Renal pelvis (tissue), 4 donors: Measurements from ENCODE around the gene PAX2. TPM values are rescaled to one million over a fixed set of nuclear protein-coding genes. Genes with fewer than 3 reads are reported as not detected.
A peak's percentile ranks its signal among the peaks of the same experiment; 100 is the strongest.

Source experiments
- DNase-seq: peaks from one replicate; pipeline ENCODE4 v3.0.0-alpha.2; 2013
- polyA plus RNA-seq, 3 donors: library from polyadenylated mRNA; unstranded; fragments of 120-200 nt; gene quantifications; one replicate each; pipeline ENCODE4 v1.2.1, GENCODE V29; 2013; ENCODE audit not compliant: insufficient read length in 3 of 3

Gene PAX2
- polyA plus RNA-seq, 3 donors = 175 to 250 (median 236) TPM

GRCh38 chr10:100838986-100839385 lies 93.6 kb downstream of the PAX2 start:
- no peak for DNase-seq

GRCh38 chr10:100841528-100841927 lies 96.1 kb downstream of the PAX2 start:
- DNase-seq = no peak

GRCh38 chr10:100847440-100847839 lies 102.1 kb downstream of the PAX2 start:
- DNase-seq = no peak

GRCh38 chr10:100848770-100849169 lies 103.4 kb downstream of the PAX2 start:
- DNase-seq = no peak

DNA sequence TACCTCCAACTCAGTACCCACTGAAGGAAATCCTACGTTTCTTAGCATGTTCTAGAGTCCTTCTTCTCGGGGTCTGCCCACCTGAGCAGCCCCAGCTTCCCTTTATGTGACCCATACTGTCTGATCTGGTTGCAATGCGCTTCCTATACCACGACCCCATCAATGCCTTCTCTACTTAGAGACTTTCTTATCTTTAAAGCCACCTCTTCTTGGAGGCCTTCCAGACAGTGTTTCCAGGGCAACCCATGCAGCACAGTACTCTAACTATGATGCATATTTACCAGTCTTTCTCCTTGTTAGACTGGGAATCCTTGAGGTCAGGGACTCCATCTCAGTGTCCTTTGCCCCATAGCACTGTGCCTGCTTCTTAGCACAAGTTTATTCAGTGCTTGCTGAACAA lies 112.9 kb downstream of the PAX2 start:
- DNase-seq = no peak

DNA sequence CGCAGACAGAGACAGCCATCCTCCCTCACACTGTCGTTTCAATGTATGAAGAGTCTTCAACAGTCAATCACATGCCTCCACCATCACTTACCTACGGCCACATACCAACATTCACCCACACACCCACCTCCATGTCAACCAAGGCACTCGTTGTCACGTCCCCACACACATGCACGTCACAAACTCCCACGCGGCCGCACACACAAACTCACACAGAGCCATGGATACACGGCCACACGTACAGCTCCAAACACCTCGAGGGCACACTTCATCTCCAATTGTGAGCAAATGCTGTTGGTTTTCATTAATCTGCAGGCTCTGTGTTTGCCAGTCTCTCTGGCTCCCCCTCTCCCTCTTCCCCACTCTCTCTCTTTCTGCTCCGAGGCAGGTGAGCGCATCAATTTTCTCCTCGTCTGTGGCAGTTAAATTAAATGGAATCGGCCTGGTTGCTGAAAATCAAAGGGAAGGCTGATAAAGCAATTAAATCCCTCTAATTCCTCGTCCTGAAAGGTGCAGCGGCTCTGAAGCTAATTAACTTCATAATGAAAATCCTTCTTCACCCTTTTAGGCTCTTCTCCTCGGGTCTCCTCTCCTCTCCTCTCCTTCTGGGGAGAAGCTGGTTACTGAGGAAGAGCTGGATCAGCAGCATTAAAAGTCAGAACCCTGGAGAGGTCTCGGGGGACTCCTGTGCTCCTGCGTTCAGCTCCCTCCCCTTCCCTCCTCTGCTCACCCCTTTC lies 113.5 kb downstream of the PAX2 start:
- DNase-seq = no peak

- DNase-seq = no peak
Measured at GRCh38 chr10:100859484-100859763, 114.0 kb downstream of the PAX2 start.

DNA sequence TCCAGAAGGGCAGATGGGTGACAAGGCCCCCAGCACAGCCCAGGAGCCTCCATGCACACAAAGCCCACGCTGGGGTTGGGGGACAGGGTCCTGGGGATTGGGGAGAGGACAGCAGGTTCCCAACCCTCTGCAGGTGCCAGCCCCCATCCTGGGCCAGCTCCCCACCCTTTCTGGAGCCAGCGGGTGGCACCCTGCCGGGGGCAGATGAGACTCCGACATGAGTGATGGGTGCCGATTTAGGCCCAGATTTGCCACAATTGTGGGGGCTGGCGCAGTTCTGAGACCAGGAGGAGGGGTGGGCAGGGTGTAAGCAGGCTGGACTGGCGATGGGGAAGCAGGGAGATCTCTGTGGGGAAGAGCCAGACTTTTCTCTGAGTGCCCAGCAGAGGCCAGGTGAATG lies 118.1 kb downstream of the PAX2 start:
- no peak for DNase-seq

GRCh38 chr10:100864036-100864885 lies 118.9 kb downstream of the PAX2 start:
- DNase-seq = no peak

GRCh38 chr10:100864978-100865377 lies 119.6 kb downstream of the PAX2 start:
- no peak for DNase-seq

- DNase-seq = no peak
Measured at GRCh38 chr10:100866010-100866409, 120.6 kb downstream of the PAX2 start.

DNA sequence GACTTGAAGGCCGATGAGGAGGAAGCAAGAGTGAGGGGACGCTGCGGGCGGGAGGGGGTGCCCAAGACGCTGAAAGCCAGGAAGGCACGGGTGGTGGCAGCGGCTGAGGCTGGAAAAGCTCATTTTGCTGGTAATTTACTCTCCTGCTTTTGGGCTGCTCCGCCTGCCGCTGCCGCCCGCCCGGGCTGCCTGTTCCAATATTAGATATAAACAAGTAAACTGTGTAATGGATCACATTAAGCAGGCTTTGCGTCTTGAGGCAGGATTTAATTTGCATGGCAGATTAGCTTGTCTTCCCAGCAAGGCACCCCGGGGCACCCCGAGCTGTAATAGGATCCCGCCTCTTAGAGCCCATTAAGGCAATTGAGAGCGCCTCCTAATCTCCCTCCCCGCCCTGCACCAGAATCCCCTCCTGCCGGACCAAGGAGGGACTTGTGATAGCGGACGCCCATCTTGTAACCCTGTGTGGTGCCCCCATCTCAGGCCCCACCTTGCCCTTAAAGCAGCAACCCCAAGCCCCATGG lies 121.3 kb downstream of the PAX2 start:
- no peak for DNase-seq

DNA sequence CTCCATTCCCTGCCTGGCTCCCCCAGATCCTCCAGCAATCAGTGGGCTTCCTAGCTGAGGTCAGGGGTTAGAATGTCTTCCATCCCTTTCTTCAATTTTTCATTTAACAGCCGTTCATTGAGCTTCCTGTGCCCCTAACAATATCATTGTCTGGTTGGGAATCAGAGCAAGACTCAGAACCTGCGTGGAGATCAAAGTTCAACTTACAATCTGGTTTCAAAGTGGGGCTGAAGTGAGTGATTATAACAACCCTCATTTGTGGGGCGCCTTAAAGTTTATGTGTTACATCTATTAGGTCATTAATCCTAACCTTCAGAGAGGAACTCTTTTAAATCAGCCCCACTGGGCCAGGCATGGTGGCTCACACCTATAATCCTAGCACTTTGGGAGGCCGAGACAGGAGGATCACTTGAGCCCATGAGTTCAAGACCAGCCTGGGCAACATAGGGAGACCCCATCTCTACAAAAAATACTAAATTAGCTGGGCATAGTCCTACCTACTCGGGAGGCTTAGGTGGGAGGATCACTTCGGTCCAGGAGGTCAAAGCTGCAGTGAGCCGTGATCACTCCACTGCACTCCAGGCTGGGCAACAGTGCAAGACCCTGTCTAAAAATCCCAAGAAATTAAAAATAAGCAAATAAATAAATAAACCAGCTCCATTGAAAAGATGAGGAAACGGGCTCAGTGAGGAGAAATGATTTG lies 122.0 kb downstream of the PAX2 start:
- DNase-seq = no peak

DNA sequence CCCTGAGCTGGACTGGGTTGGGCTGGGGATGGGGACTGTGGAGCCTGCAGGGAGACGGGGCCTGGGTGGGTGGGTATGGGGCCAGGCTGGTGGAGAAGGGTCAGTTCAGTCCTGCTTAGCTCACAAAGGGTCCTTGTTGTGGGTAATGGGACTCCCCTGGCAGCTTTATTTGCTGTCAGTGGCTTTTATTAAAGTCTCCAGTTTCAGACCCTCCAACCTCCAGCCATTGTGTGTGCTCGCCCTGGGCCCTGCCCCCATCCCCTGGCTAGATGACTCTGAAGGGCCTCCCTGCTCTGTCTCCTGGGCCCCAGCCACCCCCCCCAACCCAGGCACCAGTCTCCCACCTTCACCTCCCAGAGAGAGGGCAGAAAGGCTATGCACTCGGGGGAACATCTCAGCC lies 123.0 kb downstream of the PAX2 start:
- no peak for DNase-seq

DNA sequence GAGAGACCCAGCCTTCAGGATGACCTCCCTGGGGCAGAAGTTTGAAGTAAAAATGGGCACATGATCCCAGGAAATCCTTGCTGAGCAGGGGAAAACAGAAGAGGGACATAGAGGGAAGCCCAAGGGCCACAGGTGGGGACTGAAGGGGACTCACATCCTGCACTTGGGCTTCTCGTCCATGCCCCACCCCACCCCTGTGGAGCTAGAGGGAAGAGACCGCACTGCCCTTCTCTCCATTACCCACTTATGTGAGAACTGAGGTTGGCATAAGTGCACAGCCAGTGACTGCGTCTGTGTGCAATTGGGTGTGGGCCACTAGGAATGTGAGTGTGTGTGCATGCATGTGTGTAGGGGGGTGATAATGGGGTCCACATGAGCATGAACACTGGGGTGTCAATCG lies 124.0 kb downstream of the PAX2 start:
- DNase-seq = no peak

DNA sequence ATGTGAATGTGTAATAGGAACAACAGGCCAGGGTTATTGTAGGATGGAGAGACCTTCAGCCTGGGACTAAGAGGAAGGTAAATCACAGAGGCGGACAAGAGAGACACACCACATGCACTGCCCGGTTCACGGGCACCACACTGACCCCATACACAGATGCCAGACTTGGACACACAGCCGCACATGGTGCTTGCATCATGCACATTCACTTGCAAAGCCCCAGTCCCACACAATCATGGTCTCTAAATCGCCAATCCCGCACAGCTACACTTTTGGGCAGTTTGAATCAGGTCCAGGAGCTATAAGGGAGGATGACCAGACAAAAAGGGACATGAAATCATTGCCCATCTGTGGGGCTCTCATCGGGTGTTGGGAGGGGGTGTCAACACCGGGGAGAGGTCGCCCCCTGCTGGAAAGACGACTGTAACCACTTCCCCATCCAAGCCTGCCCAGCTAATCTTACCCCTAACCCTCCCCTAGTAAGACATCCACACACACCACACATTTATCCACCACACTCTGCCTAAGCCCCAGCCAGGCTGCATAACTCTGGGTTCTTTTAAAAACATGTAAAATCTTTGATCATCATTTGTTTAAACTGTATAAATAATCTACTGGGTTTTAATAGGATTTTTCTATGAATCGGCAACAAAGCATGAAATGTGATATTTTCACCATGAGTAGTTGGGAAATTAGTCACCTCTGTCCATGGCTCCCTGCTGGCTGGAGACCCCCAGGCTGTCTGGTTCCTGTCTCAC lies 126.8 kb downstream of the PAX2 start:
- peak; percentile 73 for DNase-seq

DNA sequence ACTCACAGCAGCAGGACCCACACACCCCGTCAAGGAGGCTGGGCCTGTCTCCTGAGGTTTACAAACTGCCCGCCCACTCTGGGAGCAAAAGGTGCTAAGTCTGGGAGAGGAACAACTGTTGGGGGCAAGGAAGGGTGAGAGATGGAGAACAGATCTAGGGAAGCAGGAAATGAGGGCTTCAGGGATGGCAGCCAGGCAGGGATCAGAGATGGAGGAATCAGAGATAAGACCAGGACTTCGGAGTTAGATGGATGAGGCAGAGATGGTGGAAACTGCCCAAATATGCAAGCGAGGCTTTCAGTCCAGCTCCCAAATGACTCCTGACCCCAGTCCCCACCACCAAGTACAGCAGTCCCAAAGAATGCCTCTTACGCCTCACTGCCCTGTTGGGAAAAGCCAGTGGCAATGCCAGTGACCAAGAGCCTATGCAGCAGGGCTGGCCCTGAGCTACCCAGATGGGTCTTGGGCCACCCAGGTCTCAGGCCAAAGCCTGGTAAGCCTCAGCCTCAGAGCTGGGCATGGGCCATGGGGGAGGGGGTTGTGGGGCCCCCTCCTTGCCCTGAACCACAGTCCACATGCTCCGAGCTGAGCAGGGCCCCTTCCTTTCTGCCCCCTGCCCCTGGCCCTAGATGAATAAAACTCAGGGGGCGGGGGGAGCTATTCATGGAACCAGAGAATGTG lies 127.9 kb downstream of the PAX2 start:
- DNase-seq = no peak

GRCh38 chr10:100873827-100874326 lies 128.5 kb downstream of the PAX2 start:
- DNase-seq = no peak

- no peak for DNase-seq
Measured at GRCh38 chr10:100874702-100875483, 129.5 kb downstream of the PAX2 start.

GRCh38 chr10:100875484-100876166 lies 130.2 kb downstream of the PAX2 start:
- DNase-seq = no peak
